HCT116 (cell line): ENCODE results near the gene MEIS1.

ENCODE experiments used
- CEBPB ChIP-seq: IDR thresholded peaks from 2 replicates; pipeline ENCODE4 v1.6.1; 2012; ENCODE audit warnings: low read depth
- CTCF ChIP-seq, 3 experiments: fragments of 200-600 bp in 1 of 3; sonication (generic) in 1 of 3; IDR thresholded peaks in 2 of 3; conservative IDR thresholded peaks in 1 of 3; 2 replicates each; pipeline ENCODE4 v1.5.1; 2012 to 2017; ENCODE audit warnings: low read depth in 2 of 3, low read length in 2 of 3, antibody characterized with exemption in 1 of 3, borderline replicate concordance in 1 of 3, control low read depth in 1 of 3, mild to moderate bottlenecking in 1 of 3, mixed read lengths in 1 of 3, mixed run types in 1 of 3, moderate library complexity in 1 of 3; ENCODE audit not compliant: insufficient read depth in 1 of 3
- EGR1 ChIP-seq: IDR thresholded peaks from 2 replicates; pipeline ENCODE4 v1.6.1; 2012; ENCODE audit warnings: low read depth
- JUND ChIP-seq: IDR thresholded peaks from 2 replicates; pipeline ENCODE4 v1.6.1; 2012
- MAX ChIP-seq: IDR thresholded peaks from 2 replicates; pipeline ENCODE4 v1.6.1; 2012
- POLR2A ChIP-seq: IDR thresholded peaks from 2 replicates; pipeline ENCODE4 v1.7.0; 2011; ENCODE audit warnings: borderline replicate concordance; ENCODE audit not compliant: insufficient read depth, insufficient read length; ENCODE audit errors: extremely low read depth
- RAD21 ChIP-seq: IDR thresholded peaks from 2 replicates; pipeline ENCODE4 v1.6.1; 2012; ENCODE audit warnings: low read depth, mild to moderate bottlenecking
- SP1 ChIP-seq: IDR thresholded peaks from 2 replicates; pipeline ENCODE4 v1.6.1; 2012; ENCODE audit warnings: low read depth
- SRF ChIP-seq: IDR thresholded peaks from 2 replicates; pipeline ENCODE4 v1.6.1; 2012; ENCODE audit warnings: low read depth

GRCh38 chr2:66472225-66472843, 37.4 kb downstream of the MEIS1 start:
- no peak for TF ChIP-seq CTCF (IDR thresholded peaks at IDR 0.05 in 2 of 3, conservative IDR thresholded peaks at IDR 0.05 in 1 of 3; ENCODE audit: borderline replicate concordance in 1 of 3, insufficient read depth in 1 of 3, low read depth in 2 of 3, low read length in 2 of 3)
- TF ChIP-seq SRF, result no peak
- TF ChIP-seq CEBPB, result no peak
- TF ChIP-seq RAD21, result no peak
- TF ChIP-seq EGR1, result no peak
- no peak for TF ChIP-seq MAX
- TF ChIP-seq SP1, result no peak
- no peak for TF ChIP-seq JUND
- no peak for TF ChIP-seq POLR2A
